Measurements from ENCODE around the gene RNF135.
A peak's percentile ranks its signal among the peaks of the same experiment; 100 is the strongest.
"Not testable (repeated sequence)": the region's sequence is repeated elsewhere in the genome, so short reads cannot be mapped to it uniquely, and the experiment has no call there.

The RNF135 gene

GRCh38 chr17:31004160-31004559 lies 33.3 kb downstream of the RNF135 start:
- no peak for DNase-seq

DNA sequence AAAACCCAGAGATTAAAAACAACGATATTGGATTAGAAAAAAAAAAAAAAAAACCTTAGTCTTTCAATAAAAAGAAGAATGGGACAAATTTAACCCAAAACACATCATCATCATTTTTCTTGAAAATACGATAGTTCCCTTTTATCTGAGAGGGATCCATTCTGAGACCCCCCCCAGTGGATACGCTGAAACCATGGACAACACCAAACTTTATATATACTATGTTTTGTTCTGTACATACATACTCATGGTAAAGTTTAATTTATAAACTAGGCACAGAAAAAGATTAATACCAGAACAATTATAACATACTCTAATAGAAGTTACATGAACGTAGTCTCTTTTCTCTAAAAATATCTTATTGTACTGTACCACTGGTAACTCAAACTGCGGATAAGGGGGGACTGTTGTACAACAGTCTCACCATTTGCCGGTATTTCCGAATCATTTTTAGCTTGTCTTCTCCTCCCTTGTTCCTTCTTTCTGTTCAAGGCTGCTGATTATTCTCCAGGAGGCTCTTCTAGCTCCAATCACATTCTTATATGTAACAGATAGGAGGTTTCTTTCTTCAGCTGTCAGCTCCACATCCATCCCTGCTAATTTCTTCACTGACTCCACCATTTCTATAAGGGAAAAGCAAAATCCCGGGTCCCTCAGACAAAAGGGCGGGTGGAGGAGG lies 37.0 kb downstream of the RNF135 start:
- no peak for DNase-seq

- DNase-seq = peak; percentile 61
Measured at GRCh38 chr17:31008374-31009041, 37.7 kb downstream of the RNF135 start.

- DNase-seq = peak; percentile 28 to 34
Measured at GRCh38 chr17:31009042-31009702, 38.3 kb downstream of the RNF135 start.

DNA sequence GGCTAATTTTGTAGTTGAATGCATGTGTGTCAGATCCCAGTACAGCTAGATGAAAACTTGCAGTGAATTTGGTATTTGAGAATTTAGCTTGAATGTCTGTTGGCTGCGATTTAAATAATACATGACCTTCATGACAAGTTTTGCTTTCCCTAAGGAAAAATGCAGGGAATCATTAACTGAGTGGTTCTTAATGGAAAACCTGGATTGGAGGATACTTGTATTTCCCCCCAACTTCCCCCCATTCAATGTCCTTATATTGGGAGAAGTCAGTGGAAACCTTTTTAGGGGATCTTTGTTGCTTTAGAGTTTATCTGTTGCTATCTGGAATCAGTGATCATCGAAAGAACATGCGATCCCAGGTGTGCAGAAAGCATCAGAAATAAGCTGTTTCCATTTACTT lies 39.2 kb downstream of the RNF135 start:
- not testable (repeated sequence) for DNase-seq

- no peak for DNase-seq
Measured at GRCh38 chr17:31013844-31014243, 43.0 kb downstream of the RNF135 start.

- no peak for DNase-seq
Measured at GRCh38 chr17:31015639-31016038, 44.8 kb downstream of the RNF135 start.

- no peak for DNase-seq
Measured at GRCh38 chr17:31019004-31019403, 48.2 kb downstream of the RNF135 start.

GRCh38 chr17:31023171-31023570 lies 52.3 kb downstream of the RNF135 start:
- DNase-seq = not testable (repeated sequence)

- DNase-seq = no peak
Measured at GRCh38 chr17:31031841-31032240, 61.0 kb downstream of the RNF135 start.

DNA sequence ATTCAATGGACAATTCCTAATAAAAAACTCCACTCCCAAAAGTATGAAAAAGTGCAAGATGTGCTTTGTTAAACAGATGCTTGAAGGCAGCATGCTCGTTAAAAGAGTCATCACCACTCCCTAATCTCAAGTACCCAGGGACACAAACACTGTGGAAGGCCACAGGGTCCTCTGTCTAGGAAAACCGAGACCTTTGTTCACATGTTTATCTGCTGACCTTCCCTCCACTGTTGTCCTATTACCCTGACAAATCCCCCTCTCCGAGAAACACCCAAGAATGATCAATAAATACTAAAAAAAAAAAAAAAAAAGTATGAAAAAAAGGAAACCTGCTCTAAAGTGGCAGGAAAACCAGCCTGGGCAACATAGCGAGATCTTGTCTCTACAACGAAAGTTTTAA lies 64.8 kb downstream of the RNF135 start:
- not testable (repeated sequence) for DNase-seq

- DNase-seq = not testable (repeated sequence)
Measured at GRCh38 chr17:31040837-31041236, 70.0 kb downstream of the RNF135 start.

DNA sequence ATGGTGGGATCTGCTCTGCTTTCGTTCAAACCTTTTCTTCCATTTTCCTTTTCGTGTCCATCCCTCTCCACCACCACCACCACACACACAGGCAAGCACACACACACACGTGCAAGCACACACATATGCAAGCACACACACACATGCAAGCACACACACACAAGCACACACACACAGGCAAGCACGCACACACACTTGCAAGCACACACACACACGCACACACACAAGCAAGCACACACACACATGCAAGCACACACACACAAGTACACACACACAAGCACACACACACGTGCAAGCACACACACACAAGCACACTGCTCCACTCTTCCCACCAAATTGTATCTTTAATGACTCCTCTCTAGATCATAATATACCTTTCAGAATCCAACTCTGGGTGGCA lies 71.5 kb downstream of the RNF135 start:
- DNase-seq = not testable (repeated sequence)

DNA sequence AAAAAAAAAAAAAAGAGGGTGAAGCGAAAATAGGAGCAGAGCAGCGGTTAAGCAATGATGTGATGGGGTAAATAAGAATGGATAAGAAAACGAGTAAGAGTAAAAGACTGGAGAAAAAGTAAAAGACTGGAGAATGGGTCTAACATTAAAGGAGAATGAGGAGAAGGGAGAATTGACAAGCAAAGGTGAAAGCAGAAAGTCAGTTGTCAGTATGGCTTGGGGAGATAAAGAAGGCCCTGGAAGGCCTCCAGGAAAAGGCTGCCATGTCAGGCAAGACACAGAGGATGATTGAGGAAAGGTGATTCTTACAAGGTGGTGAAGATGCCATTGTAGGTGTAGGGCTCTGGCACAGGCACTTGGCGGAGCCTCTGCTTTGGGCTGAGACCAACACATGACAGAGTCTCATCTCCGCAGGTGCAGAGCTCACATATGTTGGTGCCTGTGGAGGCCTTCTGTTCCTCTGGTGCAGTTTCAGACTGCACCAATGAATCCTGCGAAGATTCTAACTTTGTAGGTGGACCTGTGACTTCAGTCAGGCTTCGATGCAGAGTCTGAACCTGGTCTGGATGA lies 76.1 kb downstream of the RNF135 start:
- not testable (repeated sequence) for DNase-seq

DNA sequence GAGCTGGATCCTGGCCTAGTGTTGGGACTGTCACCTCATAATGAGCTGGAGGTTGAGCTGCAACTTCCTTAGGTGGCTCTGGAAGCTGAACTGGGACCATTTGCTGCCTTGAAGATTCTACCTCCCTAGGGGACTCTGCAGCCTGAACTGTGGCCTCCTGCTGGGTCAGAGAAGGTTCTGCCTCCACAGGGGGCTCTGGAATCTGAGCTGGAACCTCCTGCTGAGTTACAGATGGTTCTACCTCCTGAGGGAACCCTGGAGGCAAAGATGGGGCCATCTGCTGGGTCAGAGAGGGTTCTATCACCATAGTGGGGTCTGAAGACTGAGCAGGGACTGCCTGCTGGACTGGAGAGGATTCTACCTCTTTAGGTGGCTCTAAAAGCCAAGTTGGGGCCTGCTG lies 77.3 kb downstream of the RNF135 start:
- no peak for DNase-seq

DNA sequence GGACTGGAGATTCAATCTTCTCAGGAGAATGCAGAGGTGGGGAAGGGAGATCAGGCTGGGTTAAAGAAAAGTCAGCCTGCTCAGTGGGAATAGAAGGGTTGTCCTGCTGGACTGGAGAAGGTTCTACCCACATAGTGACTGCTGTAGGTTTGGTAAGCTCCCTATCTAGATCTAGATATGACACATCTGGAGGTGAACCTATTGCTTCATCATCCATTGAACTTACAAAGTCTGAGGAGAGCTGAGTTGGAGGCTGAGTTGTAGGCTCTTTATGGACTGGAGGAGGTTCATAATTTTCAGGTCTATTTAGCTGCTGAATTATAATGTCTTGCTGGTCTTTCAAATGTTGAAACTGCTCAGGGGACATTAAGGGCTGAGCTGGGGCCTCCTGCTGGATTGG lies 77.9 kb downstream of the RNF135 start:
- DNase-seq = no peak
